22Rv1 (cell line): ENCODE results near the gene DHRS3.

Source experiments
- CTCF ChIP-seq: fragments of 450-650 bp; IDR thresholded peaks from 2 replicates; pipeline ENCODE4 v1.5.1; 2017; ENCODE audit warnings: mild to moderate bottlenecking
- ZFX ChIP-seq: fragments of 450-650 bp; IDR thresholded peaks from 2 replicates; pipeline ENCODE4 v1.6.1; 2017; ENCODE audit warnings: antibody characterized with exemption, borderline replicate concordance

GRCh38 chr1:12601700-12602658 lies 16.0 kb downstream of the DHRS3 start:
- TF ChIP-seq CTCF (no peak), ZFX (no peak)
